Osteoblast (primary cell): ENCODE measurements around the gene LEMD3. TPM values are rescaled to one million over a fixed set of nuclear protein-coding genes. Genes with fewer than 3 reads are reported as not detected.

Experiments used
- DNase-seq: peaks from one replicate; pipeline ENCODE4 v3.0.0; 2011; ENCODE audit warnings: low spot score, mixed read lengths; ENCODE audit not compliant: insufficient read length; ENCODE audit errors: missing footprints
- H2AFZ ChIP-seq: 2 replicates; pipeline ENCODE4 v1.6.0; 2011; ENCODE audit warnings: mild to moderate bottlenecking, low read length
- H3K27ac ChIP-seq: 2 replicates; pipeline ENCODE4 v1.5.1; 2011; ENCODE audit warnings: mild to moderate bottlenecking, low read depth, low read length, moderate library complexity
- H3K27me3 ChIP-seq: 2 replicates; pipeline ENCODE4 v1.6.0; 2012; ENCODE audit warnings: mild to moderate bottlenecking, control low read depth, inconsistent platforms, low read length, moderate library complexity; ENCODE audit not compliant: insufficient read depth
- H3K36me3 ChIP-seq: 2 replicates; pipeline ENCODE4 v1.5.1; 2011; ENCODE audit warnings: mild to moderate bottlenecking, low read length, control low read depth, moderate library complexity; ENCODE audit not compliant: insufficient read depth
- H3K4me1 ChIP-seq: 2 replicates; pipeline ENCODE4 v1.5.1; 2011; ENCODE audit warnings: mild to moderate bottlenecking, low read length, control low read depth, moderate library complexity; ENCODE audit not compliant: insufficient read depth
- H3K4me2 ChIP-seq: 2 replicates; pipeline ENCODE4 v1.6.0; 2011; ENCODE audit warnings: mild to moderate bottlenecking, low read length; ENCODE audit not compliant: insufficient read depth
- H3K4me3 ChIP-seq: fragments of 200-600 bp; sonication (generic); 3 replicates; pipeline ENCODE4 v1.5.1; 2012; ENCODE audit warnings: mild to moderate bottlenecking, low read length, inconsistent platforms; ENCODE audit not compliant: insufficient read depth
- H3K79me2 ChIP-seq: 2 replicates; pipeline ENCODE4 v1.6.0; 2012; ENCODE audit warnings: mild to moderate bottlenecking, low read length, control low read depth, inconsistent platforms; ENCODE audit not compliant: insufficient read depth
- H3K9me3 ChIP-seq: 2 replicates; pipeline ENCODE4 v1.5.1; 2011; ENCODE audit warnings: low read depth, low read length, control low read depth
- H4K20me1 ChIP-seq: 2 replicates; pipeline ENCODE4 v1.6.0; 2012; ENCODE audit warnings: mild to moderate bottlenecking, low read length, control low read depth; ENCODE audit not compliant: insufficient read depth
- CTCF ChIP-seq: IDR thresholded peaks from 2 replicates; pipeline ENCODE4 v1.5.1; 2011; ENCODE audit warnings: mild to moderate bottlenecking, low read depth, low read length, moderate library complexity; ENCODE audit errors: extremely low read depth
- total RNA-seq: library from RNA; depleted of rRNA; stranded (reverse); fragments of >200 nt; gene quantifications from 2 replicates; pipeline ENCODE4 v1.2.3, GENCODE V29; 2012

The LEMD3 gene
- total RNA-seq, 1 donor = 27.5 TPM

GRCh38 chr12:65156366-65156841, 13.0 kb upstream of the LEMD3 start:
- H3K79me2 ChIP-seq = no peaks in the 10 kb centered on the region
- H3K4me1 ChIP-seq = peaks cover 4% of the 10 kb centered on the region
- H3K4me2 ChIP-seq = peak overlapping the region; percentile 8
- no peaks in the 10 kb centered on the region for H4K20me1 ChIP-seq
- peaks cover 16% of the 10 kb centered on the region for H3K27me3 ChIP-seq
- no peaks in the 10 kb centered on the region for H3K9me3 ChIP-seq
- no peak for TF ChIP-seq CTCF
- no peak overlapping the region for H3K27ac ChIP-seq
- no peak for DNase-seq
- peak overlapping the region; percentile 82 for H2AFZ ChIP-seq
- no peaks in the 10 kb centered on the region for H3K36me3 ChIP-seq
- H3K4me3 ChIP-seq = no peak overlapping the region

- H3K36me3 ChIP-seq = no peaks in the 10 kb centered on the region
- no peak overlapping the region for H3K4me2 ChIP-seq
- H3K9me3 ChIP-seq = no peaks in the 10 kb centered on the region
- H4K20me1 ChIP-seq = no peaks in the 10 kb centered on the region
- H2AFZ ChIP-seq = no peak overlapping the region
- peaks cover 22% of the 10 kb centered on the region for H3K27me3 ChIP-seq
- no peaks in the 10 kb centered on the region for H3K79me2 ChIP-seq
- no peak overlapping the region for H3K4me3 ChIP-seq
- H3K4me1 ChIP-seq = peaks cover 4% of the 10 kb centered on the region
- H3K27ac ChIP-seq = no peak overlapping the region
- no peak for TF ChIP-seq CTCF
- DNase-seq = no peak
Measured at GRCh38 chr12:65157091-65157490, 12.3 kb upstream of the LEMD3 start.

GRCh38 chr12:65162609-65163008, 6.8 kb upstream of the LEMD3 start:
- TF ChIP-seq CTCF = no peak
- no peak overlapping the region for H3K27ac ChIP-seq
- H3K4me1 ChIP-seq = no peaks in the 10 kb centered on the region
- no peaks in the 10 kb centered on the region for H3K79me2 ChIP-seq
- H3K9me3 ChIP-seq = no peaks in the 10 kb centered on the region
- no peak overlapping the region for H3K4me2 ChIP-seq
- H4K20me1 ChIP-seq = no peaks in the 10 kb centered on the region
- DNase-seq = no peak
- H3K36me3 ChIP-seq = no peaks in the 10 kb centered on the region
- H2AFZ ChIP-seq = no peak overlapping the region
- H3K27me3 ChIP-seq = peaks cover 25% of the 10 kb centered on the region
- no peak overlapping the region for H3K4me3 ChIP-seq

- Histone ChIP-seq H3K27me3 (peaks cover 25% of the 10 kb centered on the region), H3K79me2 (peaks cover 3% of the 10 kb centered on the region), H3K9me3 (no peaks in the 10 kb centered on the region), H3K4me3 (no peak overlapping the region), H4K20me1 (no peaks in the 10 kb centered on the region), H3K27ac (no peak overlapping the region), H3K36me3 (no peaks in the 10 kb centered on the region), H3K4me1 (peaks cover 8% of the 10 kb centered on the region), H2AFZ (no peak overlapping the region), H3K4me2 (no peak overlapping the region)
- no peak for DNase-seq
- TF ChIP-seq CTCF = no peak
Measured at GRCh38 chr12:65164244-65164643, 5.1 kb upstream of the LEMD3 start.
